ENCODE measurements around the gene MEIOC. TPM values are rescaled to one million over a fixed set of nuclear protein-coding genes. Genes with fewer than 3 reads are reported as not detected.

MEIOC gene
- total and polyA plus RNA-seq, 5 donors = 0.02 to 0.12 (median 0.11) TPM; not detected in 2

DNA sequence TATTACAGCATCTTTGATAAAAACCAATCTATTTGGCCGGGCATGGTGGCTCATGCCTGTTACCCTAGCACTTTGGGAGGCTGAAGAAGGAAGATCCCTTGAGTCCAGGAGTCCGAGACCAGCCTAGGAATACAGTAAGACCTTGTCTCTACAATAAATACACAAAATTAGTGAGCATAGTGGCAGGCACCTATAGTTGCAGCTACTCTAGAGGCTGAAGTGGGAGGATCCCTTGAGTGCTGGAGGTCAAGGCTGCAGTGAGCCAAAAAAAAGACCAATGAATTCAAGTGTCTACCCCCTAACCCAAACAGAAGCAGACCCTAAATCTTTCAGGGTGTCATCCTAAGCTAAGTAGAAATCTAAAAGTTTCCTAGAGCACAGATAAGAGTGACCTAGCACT is 7.3 kb upstream of the MEIOC start:
- WGBS = 69% methylated on average over 2 of the region's 2 CpGs
- no peak for ATAC-seq

DNA sequence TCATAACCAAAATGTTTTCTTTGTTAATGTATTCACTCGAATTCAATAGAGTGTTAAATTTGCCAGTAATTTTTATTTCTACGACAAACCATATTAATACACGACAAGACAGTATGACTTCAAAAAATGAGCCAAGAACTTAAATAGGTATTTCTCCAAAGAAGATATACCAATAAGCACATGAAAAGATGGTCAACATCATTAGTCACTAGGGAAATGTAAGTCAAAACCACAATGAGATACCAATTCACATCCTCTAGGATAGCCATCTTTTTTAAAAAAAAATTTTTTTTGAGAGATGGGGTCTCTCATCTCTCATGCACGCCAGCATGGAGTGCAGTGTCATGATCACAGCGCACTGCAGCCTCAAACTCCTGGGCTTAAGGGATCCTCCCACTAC is 5.0 kb upstream of the MEIOC start:
- Histone ChIP-seq H3K4me1 (ENCODE audit: control insufficient read depth, insufficient read depth, low read length) (no peaks in the 10 kb centered on the region), H3K4me3 (ENCODE audit: low read length) (no peak overlapping the region), H3K27me3 (ENCODE audit: control insufficient read depth, insufficient read depth) (no peaks in the 10 kb centered on the region), H3K9me3 (ENCODE audit: control insufficient read depth, low read length) (no peaks in the 10 kb centered on the region), H3K27ac (ENCODE audit: low read length) (no peak overlapping the region)
- 76% methylated on average over 5 of the region's 5 CpGs for WGBS
- ATAC-seq (no peak), DNase-seq (no peak)
- intact Hi-C loops (cut with DNase I) = no loop called here

More for the DNA sequence above, 7.3 kb upstream of the MEIOC start:
- H3K27me3 ChIP-seq (ENCODE audit: control insufficient read depth, insufficient read depth) = no peaks in the 10 kb centered on the region
- intact Hi-C loops (cut with DNase I) = no loop called here
- no peaks in the 10 kb centered on the region for H3K4me1 ChIP-seq (ENCODE audit: control insufficient read depth, insufficient read depth, low read length)
- DNase-seq = no peak
- no peak overlapping the region for H3K27ac ChIP-seq (ENCODE audit: low read length)
- H3K9me3 ChIP-seq (ENCODE audit: control insufficient read depth, low read length) = no peaks in the 10 kb centered on the region
- no peak overlapping the region for H3K4me3 ChIP-seq (ENCODE audit: low read length)

DNA sequence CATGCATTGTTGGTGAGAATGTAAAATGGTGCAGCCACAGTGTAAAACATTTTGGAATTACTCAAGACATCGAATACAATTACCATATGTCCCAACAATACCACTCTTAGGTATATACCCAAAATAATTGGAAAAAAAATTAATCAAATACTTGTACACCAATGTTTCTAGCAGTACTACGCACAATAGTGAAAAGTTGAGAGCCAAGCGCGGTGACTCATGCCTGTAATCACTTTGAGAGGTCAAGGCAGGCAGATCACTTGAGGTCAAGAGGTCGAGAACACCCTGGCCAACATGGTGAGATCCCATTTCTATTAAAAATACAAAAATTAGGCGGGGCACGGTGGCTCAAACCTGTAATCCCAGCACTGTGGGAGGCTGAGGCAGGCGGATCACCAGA is 3.5 kb upstream of the MEIOC start:
- H3K27ac ChIP-seq (ENCODE audit: low read length) = no peak overlapping the region
- H3K4me1 ChIP-seq (ENCODE audit: control insufficient read depth, insufficient read depth, low read length) = no peaks in the 10 kb centered on the region
- intact Hi-C loops (cut with DNase I) = no loop called here
- 84% methylated on average over 8 of the region's 8 CpGs for WGBS
- no peak overlapping the region for H3K4me3 ChIP-seq (ENCODE audit: low read length)
- H3K27me3 ChIP-seq (ENCODE audit: control insufficient read depth, insufficient read depth) = no peaks in the 10 kb centered on the region
- H3K9me3 ChIP-seq (ENCODE audit: control insufficient read depth, low read length) = no peaks in the 10 kb centered on the region
- ATAC-seq (no peak), DNase-seq (no peak)

DNA sequence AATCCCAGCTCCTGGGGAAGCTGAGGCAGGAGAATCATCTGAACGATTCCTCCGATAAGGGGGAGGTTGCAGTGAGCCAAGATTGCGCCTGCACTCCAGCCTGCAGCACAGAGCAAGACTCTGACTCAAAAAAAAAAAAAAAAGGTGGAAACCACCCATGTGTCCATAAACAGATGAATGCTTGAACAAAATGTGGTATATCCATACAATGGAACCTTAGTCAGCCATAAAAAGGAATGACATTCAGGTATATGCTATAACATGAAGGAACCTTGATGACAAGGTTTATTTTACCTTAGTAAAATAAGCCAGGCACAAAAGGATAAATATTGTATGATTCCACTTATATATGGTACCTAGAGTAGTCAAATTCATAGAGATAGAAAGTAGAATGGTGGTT is 2.9 kb upstream of the MEIOC start:
- no peaks in the 10 kb centered on the region for H3K9me3 ChIP-seq (ENCODE audit: control insufficient read depth, low read length)
- intact Hi-C loops (cut with DNase I) = no loop called here
- no peak overlapping the region for H3K4me3 ChIP-seq (ENCODE audit: low read length)
- 92% methylated on average over 3 of the region's 3 CpGs for WGBS
- H3K27me3 ChIP-seq (ENCODE audit: control insufficient read depth, insufficient read depth) = no peaks in the 10 kb centered on the region
- ATAC-seq (no peak), DNase-seq (no peak)
- H3K4me1 ChIP-seq (ENCODE audit: control insufficient read depth, insufficient read depth, low read length) = no peaks in the 10 kb centered on the region
- no peak overlapping the region for H3K27ac ChIP-seq (ENCODE audit: low read length)

DNA sequence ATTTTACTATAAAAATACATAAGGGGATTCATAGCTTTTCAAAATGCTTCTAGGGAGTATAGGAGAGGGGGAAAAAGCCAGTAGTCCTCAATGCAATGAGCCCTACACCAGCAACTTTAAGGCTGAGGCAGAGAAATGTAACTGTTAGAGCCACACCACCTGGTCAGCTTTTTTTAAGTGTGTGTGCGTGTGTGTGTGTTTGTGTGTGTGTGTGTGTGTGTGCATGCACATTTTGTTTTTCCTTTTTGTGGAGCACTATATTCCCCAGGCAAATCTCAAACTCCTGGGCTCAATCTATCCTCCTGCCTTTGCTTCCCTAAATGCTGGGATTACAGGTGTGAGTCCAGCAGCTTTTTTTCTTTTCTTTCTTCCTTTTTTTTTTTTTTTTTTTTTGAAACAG is 2.3 kb upstream of the MEIOC start:
- H3K27ac ChIP-seq (ENCODE audit: low read length) = no peak overlapping the region
- ATAC-seq (no peak), DNase-seq (no peak)
- no peaks in the 10 kb centered on the region for H3K9me3 ChIP-seq (ENCODE audit: control insufficient read depth, low read length)
- H3K27me3 ChIP-seq (ENCODE audit: control insufficient read depth, insufficient read depth) = no peaks in the 10 kb centered on the region
- intact Hi-C loops (cut with DNase I) = no loop called here
- H3K4me3 ChIP-seq (ENCODE audit: low read length) = no peak overlapping the region
- H3K4me1 ChIP-seq (ENCODE audit: control insufficient read depth, insufficient read depth, low read length) = no peaks in the 10 kb centered on the region
- 81% methylated on average over 1 of the region's 1 CpG for WGBS

DNA sequence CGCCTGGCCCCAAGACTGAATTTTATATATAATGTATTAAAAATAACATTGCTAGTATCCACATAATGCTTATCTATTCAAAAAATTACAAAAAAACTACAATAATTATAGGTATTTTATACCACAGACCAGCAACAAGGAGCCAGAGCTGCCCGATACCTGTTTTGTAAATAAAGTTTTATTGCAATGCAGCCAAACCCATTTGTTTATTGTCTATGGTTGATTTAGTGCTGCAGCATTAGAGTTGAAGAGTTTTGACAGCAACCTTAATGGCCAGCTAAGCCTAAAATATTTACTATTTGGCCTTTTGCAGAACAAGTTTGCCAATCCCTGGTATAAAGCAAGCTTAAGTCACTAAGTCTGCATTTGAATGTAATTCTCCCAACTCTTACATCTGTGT is 5.6 kb downstream of the MEIOC start:
- H3K27me3 ChIP-seq (ENCODE audit: control insufficient read depth, insufficient read depth) = no peaks in the 10 kb centered on the region
- ATAC-seq (no peak), DNase-seq (no peak)
- no peak overlapping the region for H3K27ac ChIP-seq (ENCODE audit: low read length)
- intact Hi-C loops (cut with DNase I) = no loop called here
- H3K4me3 ChIP-seq (ENCODE audit: low read length) = no peak overlapping the region
- no peaks in the 10 kb centered on the region for H3K9me3 ChIP-seq (ENCODE audit: control insufficient read depth, low read length)
- H3K4me1 ChIP-seq (ENCODE audit: control insufficient read depth, insufficient read depth, low read length) = no peaks in the 10 kb centered on the region
- WGBS = 98% methylated on average over 2 of the region's 2 CpGs

DNA sequence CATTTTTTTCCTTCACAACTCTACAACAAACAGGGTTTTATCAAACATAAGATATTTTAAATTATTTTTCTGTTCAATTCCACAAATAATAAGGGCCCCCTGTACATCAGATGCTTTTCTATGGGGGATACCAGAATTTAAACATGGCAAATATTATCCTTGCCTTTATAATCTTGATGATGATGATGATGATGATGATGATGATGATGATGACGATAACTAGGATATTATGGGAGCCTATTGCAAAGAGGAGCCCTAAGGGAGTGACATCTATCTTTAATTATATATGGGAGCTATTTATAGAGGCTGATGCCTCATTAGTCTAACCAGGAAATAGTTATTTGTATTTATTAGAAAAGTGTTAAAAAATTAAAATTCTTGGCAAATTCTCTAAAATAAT is 6.8 kb downstream of the MEIOC start:
- Histone ChIP-seq H3K9me3 (ENCODE audit: control insufficient read depth, low read length) (no peaks in the 10 kb centered on the region), H3K27me3 (ENCODE audit: control insufficient read depth, insufficient read depth) (no peaks in the 10 kb centered on the region), H3K4me3 (ENCODE audit: low read length) (no peak overlapping the region), H3K4me1 (ENCODE audit: control insufficient read depth, insufficient read depth, low read length) (no peaks in the 10 kb centered on the region), H3K27ac (ENCODE audit: low read length) (no peak overlapping the region)
- intact Hi-C loops (cut with DNase I) = no loop called here
- WGBS = 86% methylated on average over 1 of the region's 1 CpG
- DNase-seq = no peak
- ATAC-seq = no peak

DNA sequence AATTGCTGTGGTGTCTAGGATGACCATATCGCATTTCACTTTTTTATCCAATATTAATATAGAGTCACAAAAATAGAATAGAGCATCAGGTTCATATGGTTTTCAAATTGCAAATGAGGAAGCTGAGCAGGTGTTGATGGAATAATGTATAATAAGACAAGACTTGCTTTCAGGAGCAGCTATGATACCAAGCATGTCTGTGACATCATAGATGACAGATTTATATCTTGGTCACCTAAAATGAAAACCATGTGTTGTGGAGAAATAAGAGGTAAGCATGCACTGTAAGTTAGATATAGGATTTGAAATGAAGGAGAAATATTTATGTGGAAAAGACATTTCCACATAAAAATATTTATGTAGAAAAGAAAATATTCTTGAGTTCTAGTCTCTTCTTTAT is 8.6 kb downstream of the MEIOC start:
- intact Hi-C loops (cut with DNase I) = no loop called here
- H3K27me3 ChIP-seq (ENCODE audit: control insufficient read depth, insufficient read depth) = no peaks in the 10 kb centered on the region
- no peak overlapping the region for H3K27ac ChIP-seq (ENCODE audit: low read length)
- 100% methylated on average over 1 of the region's 1 CpG for WGBS
- H3K4me3 ChIP-seq (ENCODE audit: low read length) = no peak overlapping the region
- DNase-seq (no peak), ATAC-seq (no peak)
- H3K9me3 ChIP-seq (ENCODE audit: control insufficient read depth, low read length) = no peaks in the 10 kb centered on the region
- no peaks in the 10 kb centered on the region for H3K4me1 ChIP-seq (ENCODE audit: control insufficient read depth, insufficient read depth, low read length)

DNA sequence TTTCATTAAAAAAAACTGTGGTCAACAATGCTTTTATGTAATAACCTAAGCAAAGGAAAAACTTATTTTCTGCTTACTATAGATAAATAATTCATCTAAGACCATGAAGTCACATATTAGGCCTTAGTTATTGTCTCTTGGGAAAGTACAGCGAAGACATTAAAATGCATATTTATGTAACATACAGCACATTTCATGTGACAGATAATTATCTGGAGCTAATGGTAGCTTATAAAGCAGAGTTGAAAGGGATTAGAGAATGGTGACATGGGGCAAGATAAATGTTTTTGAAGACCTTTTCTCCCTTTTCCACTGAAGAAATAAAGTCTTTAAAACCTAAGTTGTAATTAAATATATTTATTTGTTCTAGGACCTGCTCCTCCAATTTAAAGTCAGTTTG is 9.7 kb downstream of the MEIOC start:
- no peaks in the 10 kb centered on the region for H3K9me3 ChIP-seq (ENCODE audit: control insufficient read depth, low read length)
- intact Hi-C loops (cut with DNase I) = no loop called here
- H3K4me3 ChIP-seq (ENCODE audit: low read length) = no peak overlapping the region
- ATAC-seq (no peak), DNase-seq (no peak)
- 94% methylated on average over 1 of the region's 1 CpG for WGBS
- H3K27ac ChIP-seq (ENCODE audit: low read length) = no peak overlapping the region
- H3K27me3 ChIP-seq (ENCODE audit: control insufficient read depth, insufficient read depth) = no peaks in the 10 kb centered on the region
- H3K4me1 ChIP-seq (ENCODE audit: control insufficient read depth, insufficient read depth, low read length) = no peaks in the 10 kb centered on the region

DNA sequence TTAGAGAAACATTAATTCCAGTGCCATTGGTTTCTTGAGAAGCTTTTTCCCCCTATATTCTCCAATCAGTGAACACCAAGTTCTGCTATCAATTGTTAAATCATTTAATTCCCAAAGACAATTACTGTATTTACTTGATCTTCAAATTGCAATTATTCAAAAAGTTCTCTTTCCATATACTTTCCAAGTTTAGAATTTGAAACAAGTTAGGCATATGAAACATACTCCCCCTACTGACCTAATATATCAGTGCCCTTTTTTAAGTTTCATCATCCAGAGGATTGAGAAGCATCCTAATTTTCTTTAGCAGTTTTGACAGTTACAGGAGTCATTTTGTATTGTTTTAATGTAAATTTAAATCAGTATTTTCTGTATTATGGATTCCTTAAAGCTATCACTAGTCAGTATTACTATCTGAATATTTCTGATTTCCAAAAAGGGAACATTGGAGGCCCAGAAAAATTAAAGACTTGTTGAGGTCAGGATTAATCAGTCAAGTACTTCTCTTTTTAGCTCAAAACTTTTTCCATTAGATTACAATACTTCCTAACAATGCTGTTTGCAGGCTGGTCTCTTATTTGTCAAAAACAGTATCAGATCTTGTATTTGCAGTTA is 16.3 kb downstream of the MEIOC start:
- Histone ChIP-seq H3K4me1 (ENCODE audit: control insufficient read depth, insufficient read depth, low read length) (no peaks in the 10 kb centered on the region), H3K27me3 (ENCODE audit: control insufficient read depth, insufficient read depth) (no peaks in the 10 kb centered on the region), H3K9me3 (ENCODE audit: control insufficient read depth, low read length) (no peaks in the 10 kb centered on the region), H3K4me3 (ENCODE audit: low read length) (no peak overlapping the region), H3K27ac (ENCODE audit: low read length) (no peak overlapping the region)
- ATAC-seq (no peak), DNase-seq (no peak)
- intact Hi-C loops (cut with DNase I) = no loop called here

DNA sequence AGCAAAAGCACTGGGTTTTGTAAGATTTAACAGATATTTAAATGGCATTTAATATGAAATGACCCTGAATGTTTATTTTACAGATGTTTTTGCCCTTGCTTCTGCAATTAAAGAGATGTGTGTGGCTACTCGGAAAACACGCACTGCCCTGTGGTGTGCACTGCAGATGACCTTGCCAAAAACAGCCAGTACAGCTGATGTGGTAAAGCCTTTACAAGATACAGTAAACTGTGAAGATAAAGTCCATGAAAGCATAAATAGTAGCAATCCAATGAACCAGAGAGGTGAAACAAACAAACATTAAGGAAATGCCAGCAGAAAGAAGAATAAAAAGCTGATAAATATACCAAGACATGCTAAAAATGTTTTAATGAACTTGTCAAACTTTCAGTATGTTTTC is 17.6 kb downstream of the MEIOC start:
- H3K27me3 ChIP-seq (ENCODE audit: control insufficient read depth, insufficient read depth) = no peaks in the 10 kb centered on the region
- no peaks in the 10 kb centered on the region for H3K9me3 ChIP-seq (ENCODE audit: control insufficient read depth, low read length)
- no peak overlapping the region for H3K27ac ChIP-seq (ENCODE audit: low read length)
- 79% methylated on average over 2 of the region's 2 CpGs for WGBS
- no peaks in the 10 kb centered on the region for H3K4me1 ChIP-seq (ENCODE audit: control insufficient read depth, insufficient read depth, low read length)
- H3K4me3 ChIP-seq (ENCODE audit: low read length) = no peak overlapping the region
- intact Hi-C loops (cut with DNase I) = no loop called here
- no peak for ATAC-seq
- DNase-seq = no peak

DNA sequence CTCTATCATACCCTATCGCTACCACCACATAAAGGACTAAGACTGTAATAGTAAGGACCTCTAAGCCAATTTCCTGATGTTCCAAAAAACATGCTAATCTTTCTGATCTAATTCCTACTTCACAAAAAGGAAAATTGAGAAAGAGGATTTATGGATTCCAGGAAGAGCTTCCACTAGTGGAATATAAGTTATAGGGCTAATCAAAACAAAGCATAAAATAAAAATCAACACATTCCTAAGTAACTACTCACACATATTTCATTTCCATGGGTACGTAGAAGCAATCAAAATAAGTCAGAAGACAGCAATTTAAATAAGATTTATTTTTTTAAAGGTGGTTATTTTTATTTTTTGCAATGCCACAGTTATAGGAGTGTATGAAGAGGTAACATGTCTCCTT is 20.9 kb downstream of the MEIOC start:
- ATAC-seq (no peak), DNase-seq (no peak)
- H3K4me3 ChIP-seq (ENCODE audit: low read length) = no peak overlapping the region
- WGBS = 86% methylated on average over 2 of the region's 2 CpGs
- H3K27me3 ChIP-seq (ENCODE audit: control insufficient read depth, insufficient read depth) = no peaks in the 10 kb centered on the region
- no peak overlapping the region for H3K27ac ChIP-seq (ENCODE audit: low read length)
- H3K4me1 ChIP-seq (ENCODE audit: control insufficient read depth, insufficient read depth, low read length) = no peaks in the 10 kb centered on the region
- H3K9me3 ChIP-seq (ENCODE audit: control insufficient read depth, low read length) = no peaks in the 10 kb centered on the region
- intact Hi-C loops (cut with DNase I) = no loop called here

Measured in right cardiac atrium (tissue), 5 donors.